HL-60 (cell line): Measurements from ENCODE around the gene CALM3.

Experiments used
- CTCF ChIP-seq: IDR thresholded peaks from one replicate; pipeline ENCODE4 v1.5.1; 2011; ENCODE audit warnings: low read length, control low read depth, inconsistent platforms; ENCODE audit not compliant: insufficient read depth
- GABPA ChIP-seq: IDR thresholded peaks from 2 replicates; pipeline ENCODE4 v1.6.1; 2012; ENCODE audit warnings: low read depth
- POLR2AphosphoS5 ChIP-seq: IDR thresholded peaks from 2 replicates; pipeline ENCODE4 v1.6.1; 2012; ENCODE audit warnings: low read depth
- REST ChIP-seq: IDR thresholded peaks from 2 replicates; pipeline ENCODE4 v1.6.1; 2012; ENCODE audit warnings: low read depth; ENCODE audit not compliant: insufficient replicate concordance

DNA sequence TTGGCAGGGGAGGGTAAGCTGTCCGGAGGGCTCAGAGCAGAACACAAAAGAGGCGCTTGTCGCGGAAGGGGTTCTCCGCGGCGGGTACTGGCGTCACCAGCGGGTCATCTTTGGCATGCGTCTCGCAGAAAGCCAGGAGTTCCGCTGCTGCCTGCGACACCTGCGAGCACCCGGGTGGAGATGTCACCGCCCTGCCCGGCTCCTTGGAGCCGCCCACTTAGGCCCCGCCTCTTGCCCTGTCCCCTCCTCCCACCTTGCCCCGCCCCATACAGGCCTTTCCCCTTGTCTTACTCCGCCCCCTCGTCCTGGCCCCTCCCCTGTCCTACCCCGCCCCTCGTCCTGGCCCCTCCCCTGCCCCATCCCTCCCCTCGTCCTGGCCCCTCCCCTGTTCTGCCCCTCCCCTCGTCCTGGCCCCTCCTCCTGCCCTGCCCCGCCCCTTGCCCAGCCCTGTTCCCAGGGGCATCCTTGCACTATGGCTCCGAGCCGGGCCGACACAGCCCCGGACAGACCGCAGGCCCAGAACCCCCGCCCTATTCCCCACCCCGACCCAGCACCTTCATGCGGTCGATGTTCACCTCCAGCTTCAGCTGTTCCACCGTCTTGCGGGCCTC, 33.0 kb downstream of the CALM3 start:
- TF ChIP-seq CTCF = no peak
- no peak for TF ChIP-seq POLR2AphosphoS5
- TF ChIP-seq REST = no peak
- TF ChIP-seq GABPA = no peak
